Liver (tissue), 9 donors: ENCODE data around the gene DIP2C. TPM values are rescaled to one million over a fixed set of nuclear protein-coding genes. Genes with fewer than 3 reads are reported as not detected.

ENCODE experiments used
- DNase-seq: peaks from one replicate; pipeline ENCODE4 v3.0.0-alpha.2; 2017; ENCODE audit warnings: low spot score
- H3K27ac ChIP-seq, 2 donors: one replicate each; pipeline ENCODE4 v1.7.0; 2013; ENCODE audit warnings: inconsistent platforms in 2 of 2, low read length in 2 of 2, control low read depth in 1 of 2, low read depth in 1 of 2, mild to moderate bottlenecking in 1 of 2
- H3K27me3 ChIP-seq, 4 donors: one replicate each; pipeline versions ENCODE4 v1.6.1 to v1.7.0; 2013; ENCODE audit warnings: low read length in 3 of 4, inconsistent platforms in 1 of 4, mild to moderate bottlenecking in 1 of 4, moderate library complexity in 1 of 4; ENCODE audit not compliant: control insufficient read depth in 4 of 4, insufficient read depth in 4 of 4
- H3K36me3 ChIP-seq, 4 donors: one replicate each; pipeline versions ENCODE4 v1.6.1 to v1.7.0; 2013; ENCODE audit warnings: low read length in 3 of 4, mild to moderate bottlenecking in 3 of 4, low read depth in 1 of 4, moderate library complexity in 1 of 4; ENCODE audit not compliant: control insufficient read depth in 4 of 4, insufficient read depth in 3 of 4
- H3K4me1 ChIP-seq, 4 donors: one replicate each; pipeline versions ENCODE4 v1.6.1 to v1.7.0; 2013; ENCODE audit warnings: low read length in 3 of 4, mild to moderate bottlenecking in 3 of 4, moderate library complexity in 1 of 4; ENCODE audit not compliant: control insufficient read depth in 4 of 4, insufficient read depth in 4 of 4
- H3K4me3 ChIP-seq, 3 donors: one replicate each; pipeline versions ENCODE4 v1.6.1 to v1.7.0; 2013; ENCODE audit warnings: low read length in 3 of 3, control low read depth in 1 of 3, low read depth in 1 of 3, mild to moderate bottlenecking in 1 of 3
- H3K9ac ChIP-seq, 2 donors: one replicate each; pipeline ENCODE4 v1.7.0; 2013; ENCODE audit warnings: low read length in 2 of 2, mild to moderate bottlenecking in 2 of 2, moderate library complexity in 2 of 2, control low read depth in 1 of 2, low read depth in 1 of 2
- H3K9me3 ChIP-seq, 4 donors: one replicate each; pipeline versions ENCODE4 v1.6.1 to v1.7.0; 2013; ENCODE audit warnings: low read length in 3 of 4; ENCODE audit not compliant: control insufficient read depth in 4 of 4
- ATF3 ChIP-seq: IDR thresholded peaks from 2 replicates; pipeline ENCODE4 v1.6.1; 2016; ENCODE audit warnings: antibody characterized with exemption
- CTCF ChIP-seq: fragments of 150-350 bp; IDR thresholded peaks from 2 replicates; pipeline ENCODE4 v1.5.1; 2017; ENCODE audit warnings: improper control_type of control experiment, low read depth, low read length; ENCODE audit not compliant: missing input control
- EGR1 ChIP-seq, 2 donors: IDR thresholded peaks; 2 replicates each; pipeline ENCODE4 v1.6.1; 2016 to 2018; ENCODE audit warnings: antibody characterized with exemption in 2 of 2, low read depth in 2 of 2
- FOXA1 ChIP-seq: IDR thresholded peaks from 2 replicates; pipeline ENCODE4 v1.6.1; 2016; ENCODE audit warnings: antibody characterized with exemption
- FOXA2 ChIP-seq: IDR thresholded peaks from 2 replicates; pipeline ENCODE4 v1.6.1; 2016; ENCODE audit warnings: antibody characterized with exemption
- HNF4A ChIP-seq, 2 donors: conservative IDR thresholded peaks; 2 replicates each; pipeline ENCODE4 v1.6.1; 2016; ENCODE audit warnings: antibody characterized with exemption in 2 of 2, mild to moderate bottlenecking in 2 of 2
- HNF4G ChIP-seq: IDR thresholded peaks from 2 replicates; pipeline ENCODE4 v1.6.1; 2016; ENCODE audit warnings: antibody characterized with exemption
- JUND ChIP-seq, 2 donors: IDR thresholded peaks; 2 replicates each; pipeline ENCODE4 v1.6.1; 2016; ENCODE audit warnings: antibody characterized with exemption in 2 of 2
- MAX ChIP-seq: IDR thresholded peaks from 2 replicates; pipeline ENCODE4 v1.6.1; 2016; ENCODE audit warnings: antibody characterized with exemption
- NR2F2 ChIP-seq: IDR thresholded peaks from 2 replicates; pipeline ENCODE4 v1.6.1; 2016; ENCODE audit warnings: antibody characterized with exemption
- REST ChIP-seq: IDR thresholded peaks from 2 replicates; pipeline ENCODE4 v1.6.1; 2016; ENCODE audit warnings: antibody characterized with exemption, mild to moderate bottlenecking
- RXRA ChIP-seq, 2 donors: IDR thresholded peaks; 2 replicates each; pipeline ENCODE4 v1.6.1; 2017 to 2018; ENCODE audit warnings: antibody characterized with exemption in 2 of 2, mild to moderate bottlenecking in 1 of 2
- SP1 ChIP-seq: IDR thresholded peaks from 2 replicates; pipeline ENCODE4 v1.6.1; 2018; ENCODE audit warnings: antibody characterized with exemption, mild to moderate bottlenecking
- YY1 ChIP-seq: IDR thresholded peaks from 2 replicates; pipeline ENCODE4 v1.6.1; 2016; ENCODE audit warnings: antibody characterized with exemption, mild to moderate bottlenecking
- ZBTB33 ChIP-seq: IDR thresholded peaks from 2 replicates; pipeline ENCODE4 v1.6.1; 2016; ENCODE audit warnings: antibody characterized with exemption
- WGBS: extraction: QIAGEN DNeasy Blood & Tissue Kit; methylation state at CpG from one replicate; pipeline ENCODE4 v1.1.7; 2013; 5-methylcytosine and 5-hydroxymethylcytosine counted together
- polyA plus RNA-seq, 2 donors: library from polyadenylated mRNA; stranded (reverse) in 1 of 2; unstranded in 1 of 2; fragments of 200-250 nt in 1 of 2; fragments of >200 nt in 1 of 2; fragmentation: Nextera tagmentation in 1 of 2; extraction: Ambion mirVana in 1 of 2; gene quantifications; one replicate each; pipeline versions ENCODE4 v1.2.1 to v1.2.3, GENCODE V29; 2013 to 2015
- total RNA-seq, 2 donors: library from RNA; depleted of rRNA; stranded (reverse); fragments of >200 nt; gene quantifications; one replicate each; pipeline ENCODE4 v1.2.3, GENCODE V29; 2014
- donor health status: healthy.
- donor health status: healthy.
- donor health status: healthy.
- donor health status: healthy.
- donor health status: healthy.

The DIP2C gene
- total and polyA plus RNA-seq, 4 donors: 4.2 to 12.2 (median 5.7) TPM

- 95% methylated on average over 22 of the region's 22 CpGs for whole genome bisulfite sequencing
- peaks cover 0 to 12% (median 5%) of the 10 kb centered on the region in 4 donors for H3K4me1 ChIP-seq
- H3K27me3 ChIP-seq: no peaks in the 10 kb centered on the region
- no peak overlapping the region for H3K9ac ChIP-seq
- DNase-seq: no peak
- no peak overlapping the region for H3K27ac ChIP-seq
- TF ChIP-seq EGR1 (IDR thresholded peaks at IDR 0.05; ENCODE audit: low read depth in 2 of 2) (no peak), HNF4G (no peak), REST (no peak), RXRA (IDR thresholded peaks at IDR 0.05) (no peak), NR2F2 (no peak), MAX (no peak), ZBTB33 (no peak), FOXA2 (no peak), FOXA1 (no peak), CTCF (no peak), YY1 (no peak), SP1 (no peak), HNF4A (conservative IDR thresholded peaks at IDR 0.05) (no peak), ATF3 (no peak), JUND (IDR thresholded peaks at IDR 0.05) (no peak)
- H3K9me3 ChIP-seq: no peaks in the 10 kb centered on the region
- H3K36me3 ChIP-seq: peaks cover 2 to 21% (median 14%) of the 10 kb centered on the region in 4 donors
- H3K4me3 ChIP-seq: no peak overlapping the region
Observed at GRCh38 chr10:327889-328852, 361.3 kb downstream of the DIP2C start.
